ENCODE measurements around the gene ITPKB.

The ITPKB gene

GRCh38 chr1:226660410-226661182 is 78.5 kb downstream of the ITPKB start:
- no peak for DNase-seq (ENCODE audit: low read depth, low spot score)
- no peak for TF ChIP-seq CTCF (IDR thresholded peaks at IDR 0.05; ENCODE audit: insufficient read depth, low read length, missing control alignments)
- ChIA-PET POLR2A (no interaction called here), CTCF (interaction anchor here (0.9 to 1.8 kb wide), 4 partner anchors 19 to 69 kb away, joined by 3 to 5 read pairs (median 4); no protein-coding TSS in a partner anchor)
- no peak overlapping the region for H3K4me3 ChIP-seq (ENCODE audit: low read depth, low read length)

DNA sequence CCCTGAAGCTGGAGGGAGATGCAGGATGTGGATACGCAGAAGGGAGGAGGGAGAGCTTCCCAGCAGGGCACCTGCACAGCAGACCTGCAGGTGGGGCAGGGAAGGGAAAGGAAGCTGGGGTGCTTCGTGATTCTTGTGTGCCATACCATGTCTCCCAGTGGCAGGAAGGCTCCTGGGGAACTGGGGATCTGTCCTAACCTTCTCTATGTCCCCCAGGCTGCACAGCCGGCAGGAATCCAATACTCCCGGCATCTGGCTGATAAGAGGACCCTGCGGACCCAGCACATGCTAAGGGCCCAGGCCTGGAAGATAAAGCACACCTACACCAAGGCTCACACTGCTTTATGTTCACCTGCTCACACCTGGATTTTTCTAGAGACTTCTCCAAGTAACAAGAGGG is 79.4 kb downstream of the ITPKB start:
- CTCF ChIA-PET: interaction anchor here (0.9 to 1.8 kb wide), 2 partner anchors 33 to 70 kb away, joined by 3 to 5 read pairs; no protein-coding TSS in a partner anchor
- POLR2A ChIA-PET: no interaction called here
- DNase-seq (ENCODE audit: low read depth, low spot score): no peak
- no peak overlapping the region for H3K4me3 ChIP-seq (ENCODE audit: low read depth, low read length)
- no peak for TF ChIP-seq CTCF (IDR thresholded peaks at IDR 0.05; ENCODE audit: insufficient read depth, low read length, missing control alignments)

GRCh38 chr1:226659136-226659535 is 79.9 kb downstream of the ITPKB start:
- TF ChIP-seq CTCF (IDR thresholded peaks at IDR 0.05; ENCODE audit: insufficient read depth, low read length, missing control alignments): no peak
- no peak for DNase-seq (ENCODE audit: low read depth, low spot score)
- ChIA-PET POLR2A (no interaction called here), CTCF (interaction anchor here (1.5 to 1.8 kb wide), 2 partner anchors 33 to 169 kb away, joined by 3 to 5 read pairs; no protein-coding TSS in a partner anchor)
- H3K4me3 ChIP-seq (ENCODE audit: low read depth, low read length): no peak overlapping the region

- H3K4me3 ChIP-seq (ENCODE audit: low read depth, low read length): no peak overlapping the region
- ChIA-PET CTCF (interaction anchor here (1.5 to 1.8 kb wide), 2 partner anchors 32 to 170 kb away, joined by 3 to 5 read pairs; no protein-coding TSS in a partner anchor), POLR2A (no interaction called here)
- DNase-seq (ENCODE audit: low read depth, low spot score): no peak
- TF ChIP-seq CTCF (IDR thresholded peaks at IDR 0.05; ENCODE audit: insufficient read depth, low read length, missing control alignments): no peak
Observed at GRCh38 chr1:226658546-226659125, 80.4 kb downstream of the ITPKB start.

DNA sequence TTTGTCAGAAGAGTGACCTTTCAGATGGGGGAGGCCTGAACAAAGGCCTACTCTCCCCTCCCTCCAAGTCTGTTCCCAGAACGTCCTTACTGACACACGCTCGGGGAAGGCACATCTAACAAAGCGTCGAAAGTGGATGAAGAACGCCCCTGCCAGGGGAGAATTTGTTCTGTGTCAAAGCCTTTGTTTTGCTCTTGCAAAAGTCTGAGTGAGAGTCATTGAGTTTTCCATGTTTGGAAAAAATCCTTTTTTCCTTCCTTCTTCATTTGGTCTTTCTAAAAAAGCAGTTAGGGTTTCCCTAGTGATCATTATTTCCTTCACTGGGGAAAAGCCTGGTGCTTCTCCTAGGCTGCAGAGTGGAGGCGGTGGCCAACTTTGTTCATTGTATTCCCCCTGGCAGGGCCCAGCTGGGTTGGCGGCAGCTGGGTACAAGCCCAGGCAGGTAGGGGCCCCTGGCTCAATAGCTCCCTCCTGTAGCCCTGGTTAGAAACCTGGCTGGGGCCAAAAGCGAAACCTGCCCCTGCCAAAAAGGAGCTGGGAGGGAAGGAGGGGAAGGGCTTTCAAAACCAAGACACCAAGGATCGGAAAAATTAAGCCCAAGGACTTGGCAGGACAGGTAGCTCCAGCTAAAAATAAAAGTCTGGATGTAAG is 81.1 kb downstream of the ITPKB start:
- no peak for TF ChIP-seq CTCF (IDR thresholded peaks at IDR 0.05; ENCODE audit: insufficient read depth, low read length, missing control alignments)
- ChIA-PET CTCF (interaction anchor here (1.5 kb wide), 1 partner anchor 171 kb away, joined by 3 read pairs; no protein-coding TSS in a partner anchor), POLR2A (no interaction called here)
- no peak overlapping the region for H3K4me3 ChIP-seq (ENCODE audit: low read depth, low read length)
- no peak for DNase-seq (ENCODE audit: low read depth, low spot score)

Data from AG04449 (cell line).